Anterior cingulate cortex (tissue), 58 donors: ENCODE results near the gene LRRTM1.

ENCODE experiments used
- DNase-seq, 58 donors: peaks; one replicate each; lab custom pipeline; 2025; lab: John Stamatoyannopoulos, UW

Gene LRRTM1

DNA sequence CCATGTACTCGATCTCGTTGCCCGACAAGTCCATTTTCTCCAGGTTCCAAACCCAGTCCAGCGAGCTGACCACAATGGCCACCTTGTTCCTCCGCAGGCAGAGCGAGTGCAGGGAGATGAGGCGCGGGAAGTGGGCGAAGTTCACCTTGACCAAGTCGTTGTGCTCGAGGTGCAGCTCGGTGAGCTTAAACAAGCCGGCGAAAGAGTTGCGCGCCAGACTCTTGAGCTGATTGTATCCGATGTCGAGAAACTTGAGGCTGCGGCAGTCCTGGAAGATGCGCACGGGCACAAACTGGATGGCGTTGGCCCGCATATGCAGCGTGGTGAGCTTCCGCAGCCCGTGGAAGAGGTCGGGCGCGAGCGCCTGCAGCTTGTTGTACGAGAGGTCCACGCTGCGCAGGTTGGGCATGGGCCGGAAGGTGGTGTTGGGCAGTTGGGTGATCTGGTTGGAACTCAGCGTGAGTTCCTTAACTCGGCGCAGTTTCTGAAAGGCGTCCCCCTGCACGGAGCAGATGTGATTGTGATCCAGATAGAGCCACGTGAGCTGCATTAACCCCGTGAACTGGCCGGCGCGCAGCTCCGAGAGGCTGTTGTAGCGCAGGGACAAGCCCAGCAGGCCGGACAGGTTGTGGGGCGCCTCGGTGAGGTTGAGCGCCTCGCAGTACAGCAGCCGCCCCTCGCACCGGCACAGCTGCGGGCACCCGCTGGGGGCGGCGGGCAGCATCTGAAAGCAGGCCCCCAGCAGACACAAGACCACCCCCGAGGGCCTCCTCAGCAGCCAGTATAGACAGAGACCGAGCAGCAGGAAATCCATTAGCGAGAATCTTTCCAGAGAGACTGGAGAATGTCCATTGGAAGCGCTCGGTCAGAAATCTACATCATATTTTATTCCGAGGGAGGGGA lies 1.3 kb downstream of the LRRTM1 start:
- DNase-seq: peak in 19 of 58 donors; percentile 15 to 73 (median 40)

DNA sequence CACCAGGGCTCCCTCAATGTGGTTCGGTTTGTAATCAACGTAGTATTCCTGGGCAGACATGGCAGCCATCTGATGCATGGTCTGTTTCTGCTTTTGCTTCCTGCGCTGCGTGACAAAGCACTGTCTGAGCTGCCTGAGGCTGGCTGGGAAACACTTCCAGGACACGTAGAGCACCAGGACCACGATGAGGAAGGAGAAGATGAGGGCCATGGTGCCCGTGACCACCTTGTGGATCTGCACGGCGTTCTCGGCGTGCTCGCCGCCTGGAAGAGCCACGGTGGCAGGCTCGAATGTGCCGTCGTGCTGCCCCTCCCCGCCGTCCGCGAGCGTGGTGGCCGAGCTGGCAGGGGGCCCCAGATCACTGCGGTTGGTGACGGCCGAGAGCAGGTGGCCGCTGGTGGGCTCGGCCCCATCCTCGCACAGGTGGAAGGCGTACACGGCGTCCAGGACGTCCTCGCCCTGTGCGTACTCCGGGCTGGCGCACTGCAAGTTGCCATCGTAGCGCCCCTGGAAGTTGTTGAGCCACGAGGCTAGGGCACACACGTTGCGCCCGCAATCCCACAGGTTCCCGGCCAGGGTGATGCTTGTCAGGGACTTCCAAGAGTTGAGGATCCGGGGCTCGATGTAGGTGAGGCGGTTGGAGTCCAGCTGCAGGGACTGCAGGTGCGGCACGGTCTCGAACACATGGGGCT lies 2.1 kb downstream of the LRRTM1 start:
- peak in 3 of 58 donors; percentile 10 to 32 (median 25) for DNase-seq

DNA sequence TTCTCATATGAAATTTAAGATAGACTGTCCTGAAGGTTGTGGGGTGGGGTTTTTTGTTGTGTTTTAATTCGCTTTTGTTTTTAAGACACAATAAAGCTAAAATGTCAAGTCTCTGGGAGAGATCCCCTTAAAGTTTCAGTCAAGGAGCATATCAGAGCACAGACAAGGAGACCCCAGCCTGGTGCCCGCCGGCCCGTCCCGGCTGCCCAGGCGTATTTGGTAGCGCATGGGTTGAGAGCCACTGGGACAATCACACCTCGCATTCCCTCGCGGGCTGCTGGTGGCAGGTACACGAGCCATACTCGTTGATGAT lies 2.6 kb downstream of the LRRTM1 start:
- peak in 1 of 58 donors; percentile 9 for DNase-seq

DNA sequence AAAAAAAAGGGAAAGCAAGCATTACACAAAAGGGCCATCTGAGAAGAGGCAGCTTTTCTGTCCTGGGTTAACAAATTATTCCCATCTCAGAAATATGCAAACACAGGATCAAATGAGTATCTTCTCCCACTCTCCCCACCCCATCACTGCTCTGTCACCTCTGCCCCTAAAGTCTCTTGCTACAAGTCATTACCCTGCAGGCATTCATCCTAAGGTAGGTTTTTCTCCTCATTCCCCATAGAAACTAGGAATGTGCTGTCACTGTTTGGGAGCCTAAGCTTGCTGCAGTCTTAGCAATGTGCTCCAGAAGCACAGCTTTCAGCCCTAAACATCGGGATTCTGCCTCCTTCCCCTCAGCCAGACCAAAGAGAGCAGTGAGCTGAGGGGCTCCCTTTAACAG lies 3.6 kb downstream of the LRRTM1 start:
- DNase-seq: no peak

DNA sequence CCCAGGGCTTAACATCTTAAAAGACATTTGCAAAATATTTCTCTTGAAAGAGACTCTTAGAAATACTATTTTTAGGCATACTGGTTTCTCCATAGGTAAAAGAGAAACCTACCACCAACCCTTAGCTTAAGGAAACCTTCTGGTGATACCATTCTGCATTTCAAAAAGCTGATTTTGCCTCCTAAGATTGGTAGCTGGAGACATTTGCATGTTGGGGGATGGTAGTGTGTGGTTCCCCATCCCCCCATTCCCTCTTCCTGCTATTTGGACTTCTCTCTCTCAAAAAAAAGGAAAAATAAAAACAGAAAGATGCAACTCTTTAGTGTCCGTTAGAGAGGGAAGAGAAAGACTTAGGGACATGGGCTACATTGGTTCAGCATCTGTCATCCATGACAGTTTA lies 4.2 kb downstream of the LRRTM1 start:
- no peak for DNase-seq

DNA sequence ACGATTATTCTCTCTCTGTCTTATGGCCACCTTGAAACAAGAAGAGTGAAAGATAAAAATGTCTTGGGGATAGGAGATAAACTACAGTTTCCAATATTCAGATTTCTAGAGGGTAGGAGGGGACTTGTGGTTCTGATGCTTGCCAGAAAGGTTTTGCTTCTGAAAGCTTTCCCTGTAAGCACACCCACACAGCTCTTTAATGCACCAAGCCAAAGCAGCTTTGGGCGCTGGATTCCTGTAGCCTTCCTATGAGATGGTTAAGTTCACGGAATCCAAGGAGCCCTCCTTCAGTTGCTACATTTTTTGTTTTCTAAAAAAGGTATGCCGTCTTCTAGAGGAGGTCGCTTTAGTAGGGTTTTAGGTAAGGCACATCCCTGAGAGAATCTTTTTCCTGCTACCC lies 4.9 kb downstream of the LRRTM1 start:
- DNase-seq: peak in 7 of 58 donors; percentile 5 to 50 (median 31)

DNA sequence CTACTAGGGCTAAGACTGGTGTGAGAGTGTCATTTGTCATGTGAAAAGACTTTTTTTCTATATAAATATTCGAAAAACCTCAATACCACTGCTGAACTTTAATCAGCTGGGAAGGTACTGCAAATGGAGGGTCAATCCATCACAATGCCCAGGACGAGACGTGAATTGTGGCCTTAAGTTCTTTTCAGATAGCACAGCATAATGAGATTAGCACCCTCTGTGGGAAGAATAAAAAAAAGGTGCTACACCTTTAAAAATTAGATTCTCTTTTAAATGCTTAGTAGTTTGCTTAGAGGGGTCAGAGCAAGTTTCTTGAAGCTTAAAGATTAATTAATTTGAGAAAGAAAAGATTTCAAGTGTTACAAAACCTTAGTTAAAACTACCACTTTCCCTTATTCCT lies 5.6 kb downstream of the LRRTM1 start:
- no peak for DNase-seq

DNA sequence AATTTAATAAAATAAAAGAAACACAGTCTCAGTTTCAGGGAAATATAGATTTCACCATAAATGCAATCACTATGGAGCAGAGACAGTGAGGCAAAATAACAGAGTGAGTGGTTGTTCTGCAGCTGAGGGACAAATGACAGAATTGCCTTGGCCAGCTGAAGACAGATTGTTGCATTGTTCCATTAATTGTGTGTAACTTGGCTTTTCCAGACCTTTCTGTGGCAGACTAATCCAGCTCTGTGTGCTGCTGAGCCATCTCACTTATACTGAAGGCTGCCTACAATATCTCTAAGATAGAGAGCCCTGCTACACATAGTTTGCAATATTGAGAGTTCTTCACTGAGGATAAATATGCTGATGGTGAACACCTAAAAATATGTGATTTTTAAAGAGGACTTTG lies 11.5 kb downstream of the LRRTM1 start:
- peak in 13 of 58 donors; percentile 13 to 83 (median 36) for DNase-seq

DNA sequence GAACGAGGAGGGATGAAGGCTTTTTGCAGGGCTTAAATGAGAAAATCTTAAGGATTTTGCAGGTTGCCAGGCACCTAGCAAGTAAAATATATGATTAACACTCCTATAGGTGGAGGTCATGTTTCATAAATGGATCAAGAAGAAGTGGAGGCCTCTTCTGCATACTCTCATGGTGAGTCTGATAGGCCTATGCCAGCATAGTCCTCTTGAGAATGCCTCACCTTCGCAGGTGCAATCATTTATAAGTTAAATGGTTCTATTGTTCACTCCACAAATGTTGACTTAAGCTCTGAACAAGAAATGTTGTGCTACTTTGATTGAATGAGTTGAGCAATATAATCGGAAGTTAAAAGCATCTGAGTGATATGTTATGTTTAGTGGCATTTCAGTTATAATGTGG lies 12.1 kb downstream of the LRRTM1 start:
- no peak for DNase-seq

DNA sequence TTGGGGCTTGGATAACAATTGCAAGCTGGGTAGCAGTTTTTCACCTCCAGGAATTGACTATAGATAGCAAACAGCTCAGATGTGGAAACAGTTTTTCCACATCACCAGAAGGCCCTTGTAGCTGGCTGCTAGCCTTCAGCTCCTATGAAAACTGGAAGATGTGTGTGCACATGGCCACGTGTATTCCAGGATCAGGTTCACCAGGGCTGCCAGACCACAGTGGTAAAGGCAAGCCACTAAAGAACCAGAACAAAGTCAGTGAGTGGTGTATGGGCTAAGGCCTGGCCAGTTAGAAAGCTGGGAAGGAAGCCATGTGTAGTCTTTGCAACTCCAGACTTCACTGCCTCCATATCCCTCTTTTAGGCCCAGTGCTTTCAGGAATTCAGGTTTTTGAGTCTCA lies 12.9 kb downstream of the LRRTM1 start:
- no peak for DNase-seq

DNA sequence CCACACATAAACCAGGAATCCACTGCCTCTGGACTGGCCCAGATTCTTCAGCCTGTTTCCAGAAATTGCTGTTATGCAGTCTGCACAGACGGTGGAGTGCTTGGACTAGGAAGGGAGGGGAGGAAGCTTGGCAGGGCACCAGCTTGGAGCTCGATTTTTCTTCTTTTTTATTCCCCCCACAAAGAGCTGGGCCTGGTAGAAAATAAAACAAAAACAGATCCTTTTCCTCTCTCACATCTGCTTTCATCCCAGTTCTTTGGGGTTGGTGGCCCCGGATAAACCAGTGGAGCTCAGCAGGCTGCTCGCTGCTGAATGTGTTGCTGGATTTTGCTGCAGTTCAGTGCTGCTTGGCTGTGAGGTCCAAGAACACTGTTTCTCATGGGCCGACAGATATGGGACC lies 16.0 kb downstream of the LRRTM1 start:
- peak in 55 of 58 donors; percentile 2 to 89 (median 66) for DNase-seq

DNA sequence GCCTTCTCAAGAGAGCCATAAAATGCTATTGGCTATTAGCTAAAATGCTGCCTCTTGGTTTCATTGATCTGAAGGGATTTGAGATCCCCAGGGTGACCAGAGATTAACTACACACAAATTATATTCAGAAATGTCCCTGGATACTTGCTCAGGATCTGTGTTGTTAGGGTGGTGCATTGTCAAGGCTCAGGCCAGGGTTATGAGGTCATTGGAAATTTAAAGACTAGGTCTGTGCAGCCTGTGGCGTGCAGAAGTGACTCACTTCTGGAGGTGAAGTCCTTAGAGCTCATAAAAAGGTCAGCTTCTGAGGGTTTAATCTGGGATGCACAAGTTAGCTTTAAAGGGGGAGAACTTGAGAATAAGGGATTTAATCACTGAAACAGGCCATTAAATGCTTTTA lies 23.5 kb downstream of the LRRTM1 start:
- DNase-seq: no peak

DNA sequence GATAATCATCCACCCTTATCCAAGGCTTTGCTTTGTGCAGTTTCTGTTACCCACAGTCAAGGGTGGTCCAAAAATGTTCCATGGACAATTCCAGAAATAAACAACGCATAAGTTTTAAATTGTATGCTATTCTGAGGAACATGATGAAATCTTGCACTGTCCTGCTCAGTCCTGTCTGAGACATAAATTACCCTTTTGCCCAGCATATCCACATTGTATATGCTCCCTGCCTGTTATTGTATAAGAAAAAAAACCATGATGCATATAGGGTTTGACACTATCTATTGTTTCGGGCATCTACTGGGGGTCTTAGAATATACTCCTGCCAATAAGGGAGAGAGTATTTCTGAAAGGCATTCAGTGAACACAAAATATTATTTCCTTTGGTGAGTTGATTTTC lies 24.0 kb downstream of the LRRTM1 start:
- DNase-seq: no peak

DNA sequence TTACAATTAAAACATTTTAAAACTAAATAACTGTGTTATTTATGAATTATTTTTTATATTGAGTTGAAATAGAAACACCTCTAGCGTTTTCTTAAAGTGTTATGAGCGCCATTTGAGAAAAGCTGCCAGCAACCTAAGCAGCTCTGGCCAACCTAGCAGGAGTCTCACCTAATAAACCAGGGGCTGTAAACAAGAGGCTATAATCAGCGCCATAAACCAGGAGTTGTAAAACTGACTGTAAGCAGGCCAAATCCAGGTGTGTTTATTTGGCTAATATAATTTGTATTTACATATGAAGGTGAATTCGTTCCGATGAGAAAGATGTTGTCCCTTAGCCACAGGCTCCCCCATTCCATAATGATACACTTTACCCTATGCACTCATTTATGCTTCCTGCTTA lies 34.7 kb downstream of the LRRTM1 start:
- DNase-seq: no peak

DNA sequence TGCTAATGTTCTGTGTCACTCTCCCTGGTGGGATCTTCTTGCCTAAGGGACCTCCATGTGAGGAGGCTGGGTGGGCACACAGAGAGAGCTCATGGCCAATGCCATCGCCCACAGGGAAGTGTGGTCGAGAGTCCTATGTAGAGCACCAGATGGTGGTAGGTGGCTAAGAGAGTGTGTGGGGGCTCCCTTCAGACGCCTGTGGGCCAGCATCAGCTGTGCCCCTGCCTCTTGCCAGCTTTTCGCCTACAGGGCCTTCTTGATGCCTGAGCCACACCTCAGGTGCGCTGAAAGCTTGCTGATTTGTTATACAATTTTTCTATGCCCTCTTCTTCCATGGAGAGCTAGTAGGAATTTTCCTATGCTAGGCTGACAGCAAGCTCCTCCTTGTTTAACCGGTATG lies 38.3 kb downstream of the LRRTM1 start:
- DNase-seq: peak in 20 of 58 donors; percentile 3 to 55 (median 24)

DNA sequence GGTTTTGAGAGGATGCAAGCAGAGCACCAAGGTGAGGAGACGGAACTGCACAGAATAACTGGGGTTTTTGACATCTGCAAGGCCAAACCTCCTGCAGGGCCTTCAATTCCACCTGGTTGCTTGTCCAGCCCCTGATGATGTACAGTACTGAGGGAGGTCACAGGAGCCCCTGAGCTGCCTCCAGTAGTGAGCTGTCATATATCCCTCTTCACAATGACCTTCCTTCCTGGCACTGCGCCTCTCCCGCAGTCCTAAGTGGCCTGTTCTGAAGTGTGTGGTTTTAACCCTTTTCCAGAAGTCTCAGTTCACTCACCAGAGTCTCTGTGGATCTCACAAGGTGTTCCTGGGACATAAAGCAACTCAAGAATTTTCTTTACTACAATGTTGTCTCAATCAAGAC lies 45.3 kb downstream of the LRRTM1 start:
- DNase-seq: no peak

DNA sequence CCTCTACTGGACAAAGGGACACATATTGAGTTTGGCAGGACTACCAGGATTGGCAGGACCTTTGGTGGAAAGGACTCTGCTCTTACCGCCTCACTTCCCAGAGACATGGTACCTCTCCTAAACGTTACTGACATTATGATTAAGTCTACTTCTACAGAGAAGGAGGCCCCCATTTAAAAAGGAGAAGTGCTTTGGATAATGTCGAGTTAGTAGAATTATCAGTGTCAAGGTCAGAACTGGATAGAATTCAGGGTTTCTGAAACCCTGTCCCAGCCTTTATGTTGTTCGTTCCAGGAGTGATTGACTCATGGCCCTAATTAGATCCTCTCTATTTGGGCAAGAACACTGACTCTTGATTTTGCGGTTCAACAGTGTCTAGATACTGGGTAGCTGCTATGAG lies 45.8 kb downstream of the LRRTM1 start:
- no peak for DNase-seq

DNA sequence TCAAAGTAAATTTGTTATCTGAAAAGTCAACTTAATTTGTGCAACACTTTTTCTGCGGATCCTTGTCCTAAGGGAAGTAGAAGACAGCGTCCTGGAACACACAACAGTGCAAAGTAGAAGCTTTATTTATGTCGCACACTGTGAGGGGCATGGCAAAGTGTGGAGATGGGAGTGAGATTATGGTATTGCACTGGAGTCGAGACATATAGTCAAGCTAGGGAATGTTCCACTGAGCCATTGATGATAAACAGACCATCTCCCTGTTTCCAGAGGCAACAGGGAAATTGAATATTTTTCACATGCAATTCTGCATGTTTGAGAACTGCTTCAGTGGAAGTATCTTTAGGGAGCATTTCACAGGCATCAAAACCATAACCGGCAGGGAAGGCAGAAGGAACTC lies 46.2 kb downstream of the LRRTM1 start:
- no peak for DNase-seq

DNA sequence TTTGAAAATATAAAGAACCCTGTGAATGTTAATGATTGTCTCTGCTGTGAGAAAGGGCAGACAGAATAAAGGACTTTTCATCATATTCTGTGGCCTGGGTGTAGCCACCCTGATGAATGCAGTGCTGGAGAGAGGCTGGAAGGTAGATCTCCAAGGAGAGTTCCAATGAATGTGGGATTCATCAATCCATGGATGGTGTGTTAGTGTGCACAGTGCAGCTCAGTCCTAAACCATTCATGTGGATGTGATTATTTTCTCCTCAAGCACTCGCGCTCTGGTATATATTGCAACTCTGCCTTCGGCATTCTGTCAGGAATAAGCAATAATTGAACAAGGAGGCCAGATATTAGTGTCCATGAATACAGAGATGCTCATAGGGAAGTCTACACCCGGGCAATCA lies 47.1 kb downstream of the LRRTM1 start:
- no peak for DNase-seq

DNA sequence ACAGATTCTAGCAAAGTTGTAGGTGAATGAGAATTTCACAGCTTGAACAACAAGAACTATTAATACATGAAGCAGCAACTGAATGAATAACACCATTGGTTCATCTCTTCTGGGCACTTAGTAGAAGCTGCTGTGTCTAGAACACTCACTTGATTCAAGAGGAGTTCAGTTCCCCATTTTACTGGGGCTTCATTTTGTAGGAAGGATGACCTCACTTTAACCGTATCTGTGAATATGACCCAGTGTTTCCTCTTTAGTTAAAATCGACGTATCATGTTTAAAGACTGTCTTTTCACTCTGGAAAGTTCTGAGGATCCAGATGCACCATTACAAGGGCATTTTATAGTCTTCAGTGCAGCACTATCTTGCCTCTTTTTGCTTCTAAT lies 47.8 kb downstream of the LRRTM1 start:
- DNase-seq: no peak

DNA sequence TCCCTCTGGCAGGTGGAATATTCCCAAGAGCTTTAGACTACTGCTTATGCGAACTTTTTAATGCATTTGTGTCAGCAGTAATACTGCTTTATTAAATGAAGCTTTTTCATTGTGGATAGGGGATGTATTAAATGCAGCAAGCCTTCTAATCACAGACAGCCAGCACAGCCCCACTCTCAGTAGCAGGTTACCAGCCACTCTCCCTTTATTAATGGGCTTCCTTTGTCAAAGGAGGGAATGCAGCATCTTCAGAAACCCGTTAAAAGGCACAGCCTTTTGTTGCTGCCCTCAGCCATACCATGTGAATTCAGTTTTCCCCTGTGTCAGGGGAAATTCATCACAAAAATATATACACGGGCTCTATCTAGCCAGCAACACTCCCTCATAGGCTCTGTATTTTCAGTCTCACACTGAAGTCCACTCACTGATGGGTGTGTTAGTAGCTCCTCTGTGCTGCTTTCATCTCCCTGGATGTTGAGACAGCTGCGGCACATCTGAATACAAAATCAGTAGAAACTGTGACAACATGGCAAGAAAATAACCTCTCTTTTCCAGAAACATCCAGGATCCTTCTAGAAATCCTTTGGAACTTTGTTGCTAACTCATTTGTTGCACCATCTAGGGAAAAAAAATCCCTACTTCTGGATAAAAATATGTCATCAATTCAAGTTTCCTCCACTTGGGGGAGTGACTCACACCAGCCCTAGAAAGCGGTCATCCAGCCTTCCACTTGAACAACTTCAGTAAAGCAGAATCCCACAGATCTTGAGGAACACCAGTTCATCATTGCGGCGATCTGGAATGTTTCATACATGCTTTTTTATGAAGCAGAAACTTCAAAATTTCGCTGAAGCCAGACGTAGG lies 48.4 kb downstream of the LRRTM1 start:
- peak in 1 of 58 donors; percentile 7 for DNase-seq
